H1 (cell line): ENCODE data around the gene C1QTNF1.

Experiments
- ATF3 ChIP-seq: IDR thresholded peaks from 2 replicates; pipeline ENCODE4 v1.6.1; 2011; ENCODE audit warnings: low read depth, mild to moderate bottlenecking, low read length; ENCODE audit not compliant: insufficient read depth
- CTCF ChIP-seq, 3 experiments: IDR thresholded peaks; 1 replicate in 2 of 3; 2 replicates in 1 of 3; pipeline versions ENCODE4 v1.5.1 to v1.6.1; 2011; ENCODE audit warnings: low read length in 3 of 3, mild to moderate bottlenecking in 3 of 3, inconsistent platforms in 2 of 3, low read depth in 1 of 3, moderate library complexity in 1 of 3; ENCODE audit not compliant: insufficient read depth in 1 of 3; ENCODE audit errors: control extremely low read depth in 1 of 3
- EP300 ChIP-seq, 2 experiments: IDR thresholded peaks; 1 replicate in 1 of 2; 2 replicates in 1 of 2; pipeline ENCODE4 v1.6.1; 2011 to 2012; ENCODE audit warnings: low read depth in 2 of 2, low read length in 2 of 2, mild to moderate bottlenecking in 2 of 2, borderline replicate concordance in 1 of 2, inconsistent platforms in 1 of 2, moderate library complexity in 1 of 2
- JUND ChIP-seq: IDR thresholded peaks from 2 replicates; pipeline ENCODE4 v1.6.1; 2011; ENCODE audit warnings: mild to moderate bottlenecking, improper control_type of control experiment, low read length
- SP4 ChIP-seq: IDR thresholded peaks from 2 replicates; pipeline ENCODE4 v1.6.1; 2012; ENCODE audit warnings: low read length, inconsistent platforms

GRCh38 chr17:79023180-79023705, 726 bp upstream of the C1QTNF1 start:
- TF ChIP-seq EP300 (IDR thresholded peaks at IDR 0.05; ENCODE audit: borderline replicate concordance in 1 of 2, low read depth in 2 of 2, low read length in 2 of 2) (no peak), CTCF (IDR thresholded peaks at IDR 0.05; ENCODE audit: control extremely low read depth in 1 of 3, insufficient read depth in 1 of 3, low read depth in 1 of 3, low read length in 3 of 3) (no peak), SP4 (no peak), JUND (no peak), ATF3 (no peak)
